Parathyroid adenoma (tissue), 2 donors: Measurements from ENCODE around the gene PLXNA4.

Source experiments
- H2AFZ ChIP-seq: fragments of 300-600 bp; sonication (generic); one replicate; pipeline ENCODE4 v1.7.0; 2017; ENCODE audit warnings: antibody characterized with exemption, mild to moderate bottlenecking
- H3K27ac ChIP-seq: fragments of 300-600 bp; sonication (generic); one replicate; pipeline ENCODE4 v1.7.0; 2017
- H3K27me3 ChIP-seq: fragments of 300-600 bp; sonication (generic); one replicate; pipeline ENCODE4 v1.7.0; 2017; ENCODE audit warnings: low read length; ENCODE audit not compliant: control insufficient read depth, insufficient read depth
- H3K36me3 ChIP-seq: fragments of 300-600 bp; sonication (generic); one replicate; pipeline ENCODE4 v1.7.0; 2017; ENCODE audit warnings: low read length; ENCODE audit not compliant: control insufficient read depth, insufficient read depth
- H3K4me1 ChIP-seq: fragments of 300-600 bp; sonication (generic); one replicate; pipeline ENCODE4 v1.7.0; 2017; ENCODE audit warnings: control low read depth
- H3K4me2 ChIP-seq: fragments of 300-600 bp; sonication (generic); one replicate; pipeline ENCODE4 v1.7.0; 2017; ENCODE audit warnings: low read length
- H3K4me3 ChIP-seq: fragments of 300-600 bp; sonication (generic); one replicate; pipeline ENCODE4 v1.7.0; 2017; ENCODE audit warnings: low read depth, low read length
- H3K79me2 ChIP-seq: fragments of 300-600 bp; sonication (generic); one replicate; pipeline ENCODE4 v1.7.0; 2017; ENCODE audit warnings: control low read depth
- H3K9ac ChIP-seq: fragments of 300-600 bp; sonication (generic); one replicate; pipeline ENCODE4 v1.7.0; 2017; ENCODE audit warnings: mild to moderate bottlenecking
- H3K9me3 ChIP-seq: fragments of 300-600 bp; sonication (generic); one replicate; pipeline ENCODE4 v1.7.0; 2017; ENCODE audit warnings: low read length; ENCODE audit not compliant: control insufficient read depth
- CTCF ChIP-seq: fragments of 300-600 bp; sonication (generic); IDR thresholded peaks from one replicate; pipeline ENCODE4 v1.7.0; 2017; ENCODE audit warnings: antibody characterized with exemption, mild to moderate bottlenecking
- donor health status: primary hyperparathyroidism.

PLXNA4 gene

GRCh38 chr7:132610995-132611394 is 34.7 kb upstream of the PLXNA4 start:
- no peak overlapping the region for H3K4me3 ChIP-seq

GRCh38 chr7:132609906-132610520 is 33.7 kb upstream of the PLXNA4 start:
- Histone ChIP-seq H3K27ac (no peak overlapping the region), H3K4me3 (no peak overlapping the region), H3K4me2 (no peak overlapping the region), H3K9me3 (no peaks in the 10 kb centered on the region), H2AFZ (no peak overlapping the region), H3K4me1 (no peaks in the 10 kb centered on the region), H3K9ac (no peak overlapping the region), H3K79me2 (no peaks in the 10 kb centered on the region), H3K27me3 (no peaks in the 10 kb centered on the region), H3K36me3 (no peaks in the 10 kb centered on the region)
- TF ChIP-seq CTCF: no peak

More at GRCh38 chr7:132610995-132611394, 34.7 kb upstream of the PLXNA4 start:
- no peak overlapping the region for H3K9ac ChIP-seq
- H2AFZ ChIP-seq: no peak overlapping the region
- H3K79me2 ChIP-seq: no peaks in the 10 kb centered on the region
- H3K36me3 ChIP-seq: no peaks in the 10 kb centered on the region
- TF ChIP-seq CTCF: no peak
- no peaks in the 10 kb centered on the region for H3K27me3 ChIP-seq
- no peak overlapping the region for H3K4me2 ChIP-seq
- H3K4me1 ChIP-seq: no peaks in the 10 kb centered on the region
- no peak overlapping the region for H3K27ac ChIP-seq
- H3K9me3 ChIP-seq: no peaks in the 10 kb centered on the region

- TF ChIP-seq CTCF: no peak
- H3K79me2 ChIP-seq: no peaks in the 10 kb centered on the region
- H3K4me1 ChIP-seq: no peaks in the 10 kb centered on the region
- H3K36me3 ChIP-seq: no peaks in the 10 kb centered on the region
- no peak overlapping the region for H2AFZ ChIP-seq
- no peaks in the 10 kb centered on the region for H3K9me3 ChIP-seq
- H3K9ac ChIP-seq: no peak overlapping the region
- no peaks in the 10 kb centered on the region for H3K27me3 ChIP-seq
- H3K27ac ChIP-seq: no peak overlapping the region
- H3K4me2 ChIP-seq: no peak overlapping the region
- no peak overlapping the region for H3K4me3 ChIP-seq
Observed at GRCh38 chr7:132609222-132609621, 33.0 kb upstream of the PLXNA4 start.

GRCh38 chr7:132608523-132608922 is 32.3 kb upstream of the PLXNA4 start:
- H3K9ac ChIP-seq: no peak overlapping the region
- H3K79me2 ChIP-seq: no peaks in the 10 kb centered on the region
- no peak overlapping the region for H3K4me3 ChIP-seq
- H3K36me3 ChIP-seq: no peaks in the 10 kb centered on the region
- H2AFZ ChIP-seq: no peak overlapping the region
- H3K4me2 ChIP-seq: no peak overlapping the region
- H3K27me3 ChIP-seq: no peaks in the 10 kb centered on the region
- H3K9me3 ChIP-seq: no peaks in the 10 kb centered on the region
- no peak overlapping the region for H3K27ac ChIP-seq
- no peaks in the 10 kb centered on the region for H3K4me1 ChIP-seq
- no peak for TF ChIP-seq CTCF

- H3K4me2 ChIP-seq: no peak overlapping the region
- H3K27me3 ChIP-seq: no peaks in the 10 kb centered on the region
- no peak overlapping the region for H3K9ac ChIP-seq
- no peak for TF ChIP-seq CTCF
- H3K4me1 ChIP-seq: no peaks in the 10 kb centered on the region
- H3K36me3 ChIP-seq: no peaks in the 10 kb centered on the region
- no peaks in the 10 kb centered on the region for H3K79me2 ChIP-seq
- H3K27ac ChIP-seq: no peak overlapping the region
- H3K4me3 ChIP-seq: no peak overlapping the region
- no peaks in the 10 kb centered on the region for H3K9me3 ChIP-seq
- no peak overlapping the region for H2AFZ ChIP-seq
Observed at GRCh38 chr7:132607656-132608055, 31.4 kb upstream of the PLXNA4 start.
